ENCODE results near the gene LCMT2. TPM values are rescaled to one million over a fixed set of nuclear protein-coding genes. Genes with fewer than 3 reads are reported as not detected.

The LCMT2 gene
- polyA plus RNA-seq, 1 donor from 2014 or later: 10.3 TPM

GRCh38 chr15:43286074-43286473, 44.3 kb downstream of the LCMT2 start:
- H4K20me1 ChIP-seq (ENCODE audit: insufficient read depth): no peaks in the 10 kb centered on the region
- H3K27me3 ChIP-seq (ENCODE audit: insufficient read depth, low read depth, low read length): no peaks in the 10 kb centered on the region
- H3K9me2 ChIP-seq (ENCODE audit: insufficient read depth, low read length): no peaks in the 10 kb centered on the region
- H2AFZ ChIP-seq (ENCODE audit: low read depth, low read length): no peak overlapping the region
- H3K9me3 ChIP-seq (ENCODE audit: low read length): no peaks in the 10 kb centered on the region
- H3K4me2 ChIP-seq (ENCODE audit: low read length): no peak overlapping the region
- no peak overlapping the region for H3K4me3 ChIP-seq (ENCODE audit: low read length)
- H3K27ac ChIP-seq (ENCODE audit: low read length): no peak overlapping the region
- no peaks in the 10 kb centered on the region for H3K36me3 ChIP-seq (ENCODE audit: insufficient read depth, low read length)
- no peaks in the 10 kb centered on the region for H3K79me2 ChIP-seq (replicated peaks; ENCODE audit: insufficient read depth, low read length)
- H3K9ac ChIP-seq (ENCODE audit: low read length): no peak overlapping the region
- TF ChIP-seq SMC3 (conservative IDR thresholded peaks at IDR 0.05; ENCODE audit: poor library complexity) (no peak), TAF1 (IDR thresholded peaks at IDR 0.05; ENCODE audit: low read depth) (no peak), EP300 (conservative IDR thresholded peaks at IDR 0.05; ENCODE audit: poor library complexity, severe bottlenecking) (no peak), EZH2 (IDR thresholded peaks at IDR 0.05; ENCODE audit: borderline replicate concordance, insufficient read depth, low read length, poor library complexity, severe bottlenecking) (no peak), CTCF (IDR thresholded peaks at IDR 0.05; ENCODE audit: poor library complexity, severe bottlenecking) (no peak), POLR2AphosphoS5 (IDR thresholded peaks at IDR 0.05) (no peak), MXI1 (conservative IDR thresholded peaks at IDR 0.05; ENCODE audit: poor library complexity, severe bottlenecking) (no peak), REST (IDR thresholded peaks at IDR 0.05; ENCODE audit: borderline replicate concordance) (no peak), RAD21 (conservative IDR thresholded peaks at IDR 0.05) (no peak)
- no peaks in the 10 kb centered on the region for H3F3A ChIP-seq (ENCODE audit: insufficient read depth, low read length, poor library complexity, severe bottlenecking)

GRCh38 chr15:43285609-43286037, 44.8 kb downstream of the LCMT2 start:
- no peak for TF ChIP-seq REST (IDR thresholded peaks at IDR 0.05; ENCODE audit: borderline replicate concordance)
- TF ChIP-seq EP300 (conservative IDR thresholded peaks at IDR 0.05; ENCODE audit: poor library complexity, severe bottlenecking): no peak
- no peak for TF ChIP-seq MXI1 (conservative IDR thresholded peaks at IDR 0.05; ENCODE audit: poor library complexity, severe bottlenecking)
- TF ChIP-seq RAD21 (conservative IDR thresholded peaks at IDR 0.05): peak; percentile 94
- TF ChIP-seq SMC3 (conservative IDR thresholded peaks at IDR 0.05; ENCODE audit: poor library complexity): peak; percentile 88
- no peak for TF ChIP-seq EZH2 (IDR thresholded peaks at IDR 0.05; ENCODE audit: borderline replicate concordance, insufficient read depth, low read length, poor library complexity, severe bottlenecking)
- no peak for TF ChIP-seq TAF1 (IDR thresholded peaks at IDR 0.05; ENCODE audit: low read depth)
- TF ChIP-seq POLR2AphosphoS5 (IDR thresholded peaks at IDR 0.05): no peak
- peak; percentile 94 for TF ChIP-seq CTCF (IDR thresholded peaks at IDR 0.05; ENCODE audit: poor library complexity, severe bottlenecking)
- Histone ChIP-seq H3K9ac (ENCODE audit: low read length) (no peak overlapping the region), H2AFZ (ENCODE audit: low read depth, low read length) (no peak overlapping the region)

More at GRCh38 chr15:43285609-43286037, 44.8 kb downstream of the LCMT2 start:
- Histone ChIP-seq H3F3A (ENCODE audit: insufficient read depth, low read length, poor library complexity, severe bottlenecking) (no peaks in the 10 kb centered on the region), H3K9me2 (ENCODE audit: insufficient read depth, low read length) (no peaks in the 10 kb centered on the region), H4K20me1 (ENCODE audit: insufficient read depth) (no peaks in the 10 kb centered on the region), H3K27me3 (ENCODE audit: insufficient read depth, low read depth, low read length) (no peaks in the 10 kb centered on the region), H3K4me2 (ENCODE audit: low read length) (no peak overlapping the region), H3K27ac (ENCODE audit: low read length) (no peak overlapping the region), H3K4me3 (ENCODE audit: low read length) (no peak overlapping the region), H3K79me2 (replicated peaks; ENCODE audit: insufficient read depth, low read length) (no peaks in the 10 kb centered on the region), H3K36me3 (ENCODE audit: insufficient read depth, low read length) (no peaks in the 10 kb centered on the region), H3K9me3 (ENCODE audit: low read length) (no peaks in the 10 kb centered on the region)
